ENCODE results near the gene FRYL.

FRYL gene

GRCh38 chr4:48483006-48483776 is 296.9 kb downstream of the FRYL start, which contains the start of gene SLC10A4:
Gene SLC10A4, plus strand, starts transcription at chr4:48483343. Its CDS starts 219 bp downstream, at chr4:48483562.
- H3K27ac ChIP-seq, result no peak within 1 kb of the TSS
- no peak for TF ChIP-seq CTCF (IDR thresholded peaks at IDR 0.05)
- H3K9ac ChIP-seq, result no peak within 1 kb of the TSS
- peak within 1 kb of the TSS; percentile 46 for H2AFZ ChIP-seq
- no peak within 1 kb of the TSS for H3K4me3 ChIP-seq (ENCODE audit: low read depth, low read length)
- H3K9me3 ChIP-seq (ENCODE audit: control insufficient read depth, low read length), result no peaks in the 10 kb centered on the region
- no peaks in the 10 kb centered on the region for H3K4me1 ChIP-seq
- H3K4me2 ChIP-seq (ENCODE audit: low read length), result no peak within 1 kb of the TSS
- H3K27me3 ChIP-seq (ENCODE audit: control insufficient read depth, insufficient read depth, low read length), result peaks cover 4% of the 10 kb centered on the region
- no peaks in the 10 kb centered on the region for H3K36me3 ChIP-seq (ENCODE audit: control insufficient read depth, insufficient read depth, low read length)
- H3K79me2 ChIP-seq, result no peaks in the 10 kb centered on the region

GRCh38 chr4:48481581-48481980 is 298.5 kb downstream of the FRYL start:
- H3K9ac ChIP-seq, result no peak overlapping the region
- H3K27me3 ChIP-seq (ENCODE audit: control insufficient read depth, insufficient read depth, low read length), result peaks cover 4% of the 10 kb centered on the region
- no peaks in the 10 kb centered on the region for H3K9me3 ChIP-seq (ENCODE audit: control insufficient read depth, low read length)
- TF ChIP-seq CTCF (IDR thresholded peaks at IDR 0.05), result no peak
- H2AFZ ChIP-seq, result no peak overlapping the region
- H3K4me3 ChIP-seq (ENCODE audit: low read depth, low read length), result no peak overlapping the region
- H3K79me2 ChIP-seq, result no peaks in the 10 kb centered on the region
- H3K4me1 ChIP-seq, result no peaks in the 10 kb centered on the region
- H3K4me2 ChIP-seq (ENCODE audit: low read length), result no peak overlapping the region
- H3K27ac ChIP-seq, result no peak overlapping the region
- no peaks in the 10 kb centered on the region for H3K36me3 ChIP-seq (ENCODE audit: control insufficient read depth, insufficient read depth, low read length)

GRCh38 chr4:48478273-48478672 is 301.8 kb downstream of the FRYL start:
- no peaks in the 10 kb centered on the region for H3K4me1 ChIP-seq
- H3K79me2 ChIP-seq, result no peaks in the 10 kb centered on the region
- H3K4me3 ChIP-seq (ENCODE audit: low read depth, low read length), result no peak overlapping the region
- no peaks in the 10 kb centered on the region for H3K9me3 ChIP-seq (ENCODE audit: control insufficient read depth, low read length)
- H2AFZ ChIP-seq, result no peak overlapping the region
- no peak overlapping the region for H3K9ac ChIP-seq
- H3K4me2 ChIP-seq (ENCODE audit: low read length), result no peak overlapping the region
- no peak for TF ChIP-seq CTCF (IDR thresholded peaks at IDR 0.05)
- H3K36me3 ChIP-seq (ENCODE audit: control insufficient read depth, insufficient read depth, low read length), result no peaks in the 10 kb centered on the region
- no peaks in the 10 kb centered on the region for H3K27me3 ChIP-seq (ENCODE audit: control insufficient read depth, insufficient read depth, low read length)
- H3K27ac ChIP-seq, result no peak overlapping the region

GRCh38 chr4:48475770-48476169 is 304.3 kb downstream of the FRYL start:
- Histone ChIP-seq H3K36me3 (ENCODE audit: control insufficient read depth, insufficient read depth, low read length) (no peaks in the 10 kb centered on the region), H3K4me2 (ENCODE audit: low read length) (no peak overlapping the region), H3K79me2 (no peaks in the 10 kb centered on the region), H3K27ac (no peak overlapping the region), H3K4me1 (no peaks in the 10 kb centered on the region), H3K9me3 (ENCODE audit: control insufficient read depth, low read length) (no peaks in the 10 kb centered on the region), H3K27me3 (ENCODE audit: control insufficient read depth, insufficient read depth, low read length) (no peaks in the 10 kb centered on the region), H2AFZ (no peak overlapping the region), H3K4me3 (ENCODE audit: low read depth, low read length) (no peak overlapping the region), H3K9ac (no peak overlapping the region)
- no peak for TF ChIP-seq CTCF (IDR thresholded peaks at IDR 0.05)

GRCh38 chr4:48472794-48473193 is 307.3 kb downstream of the FRYL start:
- no peak for TF ChIP-seq CTCF (IDR thresholded peaks at IDR 0.05)
- no peaks in the 10 kb centered on the region for H3K36me3 ChIP-seq (ENCODE audit: control insufficient read depth, insufficient read depth, low read length)
- H2AFZ ChIP-seq, result no peak overlapping the region
- no peaks in the 10 kb centered on the region for H3K27me3 ChIP-seq (ENCODE audit: control insufficient read depth, insufficient read depth, low read length)
- no peak overlapping the region for H3K4me3 ChIP-seq (ENCODE audit: low read depth, low read length)
- no peak overlapping the region for H3K9ac ChIP-seq
- no peaks in the 10 kb centered on the region for H3K4me1 ChIP-seq
- H3K79me2 ChIP-seq, result no peaks in the 10 kb centered on the region
- H3K9me3 ChIP-seq (ENCODE audit: control insufficient read depth, low read length), result no peaks in the 10 kb centered on the region
- H3K4me2 ChIP-seq (ENCODE audit: low read length), result no peak overlapping the region
- H3K27ac ChIP-seq, result no peak overlapping the region
